WTC11 (cell line): ENCODE measurements around the gene CD70. TPM values are rescaled to one million over a fixed set of nuclear protein-coding genes. Genes with fewer than 3 reads are reported as not detected.

ENCODE experiments used
- ATAC-seq: fragments of 200-7000 bp; cut with Tn5 transposase; 2 replicates; pipeline ENCODE4 v1.10.0; 2021; ENCODE audit warnings: mild to moderate bottlenecking, moderate library complexity
- CTCF ChIA-PET: fragments of 300-600 bp; sonication (Branson Sonifier 250); formaldehyde crosslinking; loops from one replicate; lab custom pipeline; 2021; ENCODE audit warnings: antibody characterized with exemption; lab: Charles Lee
- POLR2A ChIA-PET: fragments of 350-600 bp; sonication (Branson Sonifier 250); formaldehyde crosslinking; loops from one replicate; lab custom pipeline; 2021; ENCODE audit warnings: antibody characterized with exemption; lab: Charles Lee
- DNase-seq: peaks from one replicate; pipeline ENCODE4 v3.0.0; 2021; ENCODE audit warnings: low spot score
- H3K27ac Mint-ChIP-seq: 2 replicates; pipeline ENCODE4 v1.8.0; 2021; ENCODE audit warnings: mixed read lengths
- H3K27me3 Mint-ChIP-seq: 2 replicates; pipeline ENCODE4 v1.8.0; 2021; ENCODE audit warnings: low read depth, mild to moderate bottlenecking, moderate library complexity, mixed read lengths
- H3K36me3 Mint-ChIP-seq: 2 replicates; pipeline ENCODE4 v1.8.0; 2021; ENCODE audit warnings: mixed read lengths
- H3K4me1 Mint-ChIP-seq: 2 replicates; pipeline ENCODE4 v1.8.0; 2022; ENCODE audit warnings: mixed read lengths
- H3K4me3 Mint-ChIP-seq: 2 replicates; pipeline ENCODE4 v1.8.0; 2021; ENCODE audit warnings: mild to moderate bottlenecking, moderate library complexity, mixed read lengths
- H3K9me3 Mint-ChIP-seq: 2 replicates; pipeline ENCODE4 v1.8.0; 2021; ENCODE audit warnings: mixed read lengths
- AFF4 ChIP-seq: sonication (generic); formaldehyde crosslinking; IDR thresholded peaks from 2 replicates; pipeline ENCODE4 v1.8.1; 2023; ENCODE audit warnings: mild to moderate bottlenecking, missing genetic modification reagents, borderline replicate concordance
- CBFB ChIP-seq: sonication (generic); formaldehyde crosslinking; IDR thresholded peaks from 2 replicates; pipeline ENCODE4 v1.8.1; 2022; ENCODE audit warnings: mild to moderate bottlenecking, low read depth, missing genetic modification reagents
- CDX4 ChIP-seq: fragments of 250-450 bp; sonication (Bioruptor Pico); IDR thresholded peaks from 2 replicates; pipeline ENCODE4 v1.9.0; 2021; ENCODE audit warnings: moderate library complexity, mild to moderate bottlenecking, inconsistent platforms, borderline replicate concordance
- CREM ChIP-seq: sonication (generic); formaldehyde crosslinking; IDR thresholded peaks from 2 replicates; pipeline ENCODE4 v1.8.1; 2022; ENCODE audit warnings: mild to moderate bottlenecking, missing genetic modification reagents, moderate library complexity
- ETV6 ChIP-seq: sonication (generic); formaldehyde crosslinking; IDR thresholded peaks from 2 replicates; pipeline ENCODE4 v1.8.1; 2022; ENCODE audit warnings: mild to moderate bottlenecking, missing genetic modification reagents
- GTF2I ChIP-seq: fragments of 250-450 bp; sonication (Bioruptor Pico); conservative IDR thresholded peaks from 2 replicates; pipeline ENCODE4 v1.4.0; 2021; ENCODE audit warnings: mild to moderate bottlenecking
- HMGA2 ChIP-seq: fragments of 250-450 bp; sonication (Bioruptor Pico); IDR thresholded peaks from 2 replicates; pipeline ENCODE4 v1.4.0; 2021; ENCODE audit warnings: mild to moderate bottlenecking, moderate library complexity
- MYBL2 ChIP-seq: sonication (generic); formaldehyde crosslinking; IDR thresholded peaks from 2 replicates; pipeline ENCODE4 v1.8.1; 2023; ENCODE audit warnings: mild to moderate bottlenecking, moderate library complexity, missing genetic modification reagents
- NR1H2 ChIP-seq: sonication (generic); formaldehyde crosslinking; IDR thresholded peaks from 2 replicates; pipeline ENCODE4 v1.9.0; 2021; ENCODE audit warnings: mild to moderate bottlenecking, moderate library complexity, missing genetic modification reagents
- PREB ChIP-seq: sonication (generic); formaldehyde crosslinking; IDR thresholded peaks from 2 replicates; pipeline ENCODE4 v1.8.1; 2022; ENCODE audit warnings: mild to moderate bottlenecking, missing genetic modification reagents, moderate library complexity, borderline replicate concordance
- SOX15 ChIP-seq: fragments of 250-450 bp; sonication (Bioruptor Pico); IDR thresholded peaks from 2 replicates; pipeline ENCODE4 v1.9.0; 2021; ENCODE audit warnings: mild to moderate bottlenecking
- SP1 ChIP-seq: sonication (generic); formaldehyde crosslinking; conservative IDR thresholded peaks from 2 replicates; pipeline ENCODE4 v1.8.1; 2022; ENCODE audit warnings: missing genetic modification reagents
- ZBTB43 ChIP-seq: sonication (generic); formaldehyde crosslinking; IDR thresholded peaks from 2 replicates; pipeline ENCODE4 v1.8.1; 2023; ENCODE audit warnings: mild to moderate bottlenecking, missing genetic modification reagents
- ZNF219 ChIP-seq: sonication (generic); formaldehyde crosslinking; IDR thresholded peaks from 2 replicates; pipeline ENCODE4 v1.8.0; 2023; ENCODE audit warnings: missing genetic modification reagents, mild to moderate bottlenecking, borderline replicate concordance
- ZNF416 ChIP-seq: fragments of 250-450 bp; sonication (Bioruptor Pico); IDR thresholded peaks from 2 replicates; pipeline ENCODE4 v1.9.0; 2021; ENCODE audit warnings: mild to moderate bottlenecking, inconsistent platforms
- ZNF512 ChIP-seq: sonication (generic); formaldehyde crosslinking; IDR thresholded peaks from 2 replicates; pipeline ENCODE4 v1.8.1; 2022; ENCODE audit warnings: missing genetic modification reagents, borderline replicate concordance
- total RNA-seq: library from RNA; stranded (reverse); gene quantifications from 3 replicates; pipeline ENCODE4 v1.2.3, GENCODE V29; 2021

Gene CD70
- total RNA-seq, 1 experiment from 2014 or later: 2.1 TPM

- CTCF ChIA-PET: interaction anchor here (0.8 to 1.4 kb wide), 3 partner anchors 29 to 89 kb away, joined by 4 to 7 read pairs (median 4); no protein-coding TSS in a partner anchor
Measured at GRCh38 chr19:6604906-6605305, 14.0 kb upstream of the CD70 start.

More at GRCh38 chr19:6604906-6605305, 14.0 kb upstream of the CD70 start:
- H3K4me1 Mint-ChIP-seq: no peaks in the 10 kb centered on the region
- H3K27ac Mint-ChIP-seq: no peak overlapping the region
- H3K9me3 Mint-ChIP-seq: peaks cover 9% of the 10 kb centered on the region
- no peaks in the 10 kb centered on the region for H3K36me3 Mint-ChIP-seq
- TF ChIP-seq GTF2I: no peak
- TF ChIP-seq AFF4: no peak
- no peak for TF ChIP-seq ZNF416 (CRISPR knock-in tag)
- no peak for TF ChIP-seq CDX4 (CRISPR knock-in tag)
- TF ChIP-seq CBFB (CRISPR knock-in tag): no peak
- no peak for TF ChIP-seq ZBTB43
- no peak for TF ChIP-seq SOX15 (CRISPR knock-in tag)
- TF ChIP-seq PREB (CRISPR knock-in tag): no peak
- TF ChIP-seq ZNF219 (CRISPR knock-in tag): no peak
- TF ChIP-seq MYBL2: no peak
- no peak for TF ChIP-seq ETV6 (CRISPR knock-in tag)
- no peak for TF ChIP-seq ZNF512
- no peak for TF ChIP-seq SP1
- no peak for TF ChIP-seq NR1H2 (CRISPR knock-in tag)
- TF ChIP-seq CREM: no peak
- TF ChIP-seq HMGA2 (CRISPR knock-in tag): no peak
- TF ChIP-seq, all 79 proteins: peak for 0
- Mint-ChIP-seq H3K4me3 (no peak overlapping the region), H3K27me3 (peaks cover 12% of the 10 kb centered on the region)
- DNase-seq (no peak), ATAC-seq (no peak)
- POLR2A ChIA-PET: no interaction called here
